Measurements from ENCODE around the gene TIMP3. TPM values are rescaled to one million over a fixed set of nuclear protein-coding genes. Genes with fewer than 3 reads are reported as not detected.

TIMP3 gene
- total and polyA plus RNA-seq, 2 donors (not counting 1 experiment from before 2014, with no cell fraction given): 242 to 375 TPM

GRCh38 chr22:32859743-32860142 is 58.2 kb downstream of the TIMP3 start:
- TF ChIP-seq CTCF (conservative IDR thresholded peaks at IDR 0.05 in 1 of 2, IDR thresholded peaks at IDR 0.05 in 1 of 2; ENCODE audit: low read depth in 1 of 2, low read length in 2 of 2): no peak
- TF ChIP-seq EZH2 (IDR thresholded peaks at IDR 0.05; ENCODE audit: low read length, missing control alignments): no peak
- Histone ChIP-seq H3K27me3 (ENCODE audit: control insufficient read depth, insufficient read depth, low read length) (no peaks in the 10 kb centered on the region), H2AFZ (ENCODE audit: low read length) (no peak overlapping the region), H3K9me3 (ENCODE audit: control insufficient read depth, insufficient read depth, low read depth, low read length) (no peaks in the 10 kb centered on the region), H3K9ac (ENCODE audit: insufficient read depth, low read length) (no peak overlapping the region), H4K20me1 (ENCODE audit: control insufficient read depth, extremely low read depth, insufficient read depth, low read length) (no peaks in the 10 kb centered on the region), H3K27ac (ENCODE audit: insufficient read depth, low read length) (no peak overlapping the region), H3K4me2 (ENCODE audit: extremely low read depth, insufficient read depth, low read length) (no peak overlapping the region), H3K4me3 (replicated peaks in 1 of 4; ENCODE audit: control extremely low read depth in 1 of 4, insufficient read depth in 1 of 4, low read depth in 3 of 4, low read length in 4 of 4) (no peak overlapping the region), H3K36me3 (ENCODE audit: control insufficient read depth, insufficient read depth, low read length) (peaks cover 15% of the 10 kb centered on the region), H3K4me1 (ENCODE audit: control insufficient read depth, extremely low read depth, insufficient read depth, low read length) (no peaks in the 10 kb centered on the region), H3K79me2 (ENCODE audit: control insufficient read depth, insufficient read depth, low read length) (no peaks in the 10 kb centered on the region)
- no peak for DNase-seq (ENCODE audit: low read depth in 2 of 2)

- H3K9me3 ChIP-seq (ENCODE audit: control insufficient read depth, insufficient read depth, low read depth, low read length): no peaks in the 10 kb centered on the region
- no peak overlapping the region for H2AFZ ChIP-seq (ENCODE audit: low read length)
- TF ChIP-seq CTCF (conservative IDR thresholded peaks at IDR 0.05 in 1 of 2, IDR thresholded peaks at IDR 0.05 in 1 of 2; ENCODE audit: low read depth in 1 of 2, low read length in 2 of 2): no peak
- TF ChIP-seq EZH2 (IDR thresholded peaks at IDR 0.05; ENCODE audit: low read length, missing control alignments): no peak
- H3K79me2 ChIP-seq (ENCODE audit: control insufficient read depth, insufficient read depth, low read length): no peaks in the 10 kb centered on the region
- H4K20me1 ChIP-seq (ENCODE audit: control insufficient read depth, extremely low read depth, insufficient read depth, low read length): no peaks in the 10 kb centered on the region
- H3K4me2 ChIP-seq (ENCODE audit: extremely low read depth, insufficient read depth, low read length): no peak overlapping the region
- H3K9ac ChIP-seq (ENCODE audit: insufficient read depth, low read length): no peak overlapping the region
- H3K36me3 ChIP-seq (ENCODE audit: control insufficient read depth, insufficient read depth, low read length): peaks cover 14% of the 10 kb centered on the region
- no peak overlapping the region for H3K4me3 ChIP-seq (replicated peaks in 1 of 4; ENCODE audit: control extremely low read depth in 1 of 4, insufficient read depth in 1 of 4, low read depth in 3 of 4, low read length in 4 of 4)
- H3K27me3 ChIP-seq (ENCODE audit: control insufficient read depth, insufficient read depth, low read length): no peaks in the 10 kb centered on the region
- peak in 1 of 2 donors; percentile 12 for DNase-seq (ENCODE audit: low read depth in 2 of 2)
- no peaks in the 10 kb centered on the region for H3K4me1 ChIP-seq (ENCODE audit: control insufficient read depth, extremely low read depth, insufficient read depth, low read length)
- no peak overlapping the region for H3K27ac ChIP-seq (ENCODE audit: insufficient read depth, low read length)
These were observed 59.8 kb downstream of the TIMP3 start for GRCh38 chr22:32861330-32861729.

- H3K9ac ChIP-seq (ENCODE audit: insufficient read depth, low read length): no peak overlapping the region
- H3K27ac ChIP-seq (ENCODE audit: insufficient read depth, low read length): no peak overlapping the region
- no peaks in the 10 kb centered on the region for H3K27me3 ChIP-seq (ENCODE audit: control insufficient read depth, insufficient read depth, low read length)
- DNase-seq (ENCODE audit: low read depth in 2 of 2): no peak
- no peak for TF ChIP-seq CTCF (conservative IDR thresholded peaks at IDR 0.05 in 1 of 2, IDR thresholded peaks at IDR 0.05 in 1 of 2; ENCODE audit: low read depth in 1 of 2, low read length in 2 of 2)
- H3K4me3 ChIP-seq (replicated peaks in 1 of 4; ENCODE audit: control extremely low read depth in 1 of 4, insufficient read depth in 1 of 4, low read depth in 3 of 4, low read length in 4 of 4): no peak overlapping the region
- peaks cover 14% of the 10 kb centered on the region for H3K36me3 ChIP-seq (ENCODE audit: control insufficient read depth, insufficient read depth, low read length)
- no peak overlapping the region for H2AFZ ChIP-seq (ENCODE audit: low read length)
- no peaks in the 10 kb centered on the region for H4K20me1 ChIP-seq (ENCODE audit: control insufficient read depth, extremely low read depth, insufficient read depth, low read length)
- H3K4me2 ChIP-seq (ENCODE audit: extremely low read depth, insufficient read depth, low read length): no peak overlapping the region
- H3K4me1 ChIP-seq (ENCODE audit: control insufficient read depth, extremely low read depth, insufficient read depth, low read length): no peaks in the 10 kb centered on the region
- no peaks in the 10 kb centered on the region for H3K79me2 ChIP-seq (ENCODE audit: control insufficient read depth, insufficient read depth, low read length)
- H3K9me3 ChIP-seq (ENCODE audit: control insufficient read depth, insufficient read depth, low read depth, low read length): no peaks in the 10 kb centered on the region
These were observed 60.6 kb downstream of the TIMP3 start for GRCh38 chr22:32862083-32862482.
